Measurements from ENCODE around the gene UBE3D. TPM values are rescaled to one million over a fixed set of nuclear protein-coding genes. Genes with fewer than 3 reads are reported as not detected.

The UBE3D gene
- total RNA-seq, 1 experiment from 2014 or later = 38.0 TPM

DNA sequence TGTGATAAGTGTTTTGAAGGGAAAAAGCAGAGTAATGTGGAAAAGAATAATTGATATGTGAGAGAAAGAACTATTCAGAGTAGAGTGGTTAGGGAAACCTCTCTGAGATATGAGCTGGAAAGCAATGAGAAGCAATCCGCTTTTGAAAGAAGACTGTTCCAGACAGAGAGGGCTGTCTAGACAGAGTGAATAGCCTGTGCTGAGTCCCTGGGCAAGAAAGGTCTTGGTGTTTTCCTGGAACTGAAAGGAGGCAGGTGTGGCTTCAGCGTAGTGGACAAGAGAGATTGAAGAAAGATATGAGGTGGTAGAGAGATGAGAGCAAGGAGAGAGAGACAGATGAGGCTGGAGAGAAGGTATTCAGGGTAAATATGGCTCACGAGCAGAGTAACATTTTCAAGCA is 190.8 kb downstream of the UBE3D start:
- CTCF ChIA-PET = no interaction called here
- H3K4me1 ChIP-seq (ENCODE audit: insufficient read depth, low read length, poor library complexity, severe bottlenecking) = no peaks in the 10 kb centered on the region
- BruUV-seq (replicated peaks) = no TSS peak

DNA sequence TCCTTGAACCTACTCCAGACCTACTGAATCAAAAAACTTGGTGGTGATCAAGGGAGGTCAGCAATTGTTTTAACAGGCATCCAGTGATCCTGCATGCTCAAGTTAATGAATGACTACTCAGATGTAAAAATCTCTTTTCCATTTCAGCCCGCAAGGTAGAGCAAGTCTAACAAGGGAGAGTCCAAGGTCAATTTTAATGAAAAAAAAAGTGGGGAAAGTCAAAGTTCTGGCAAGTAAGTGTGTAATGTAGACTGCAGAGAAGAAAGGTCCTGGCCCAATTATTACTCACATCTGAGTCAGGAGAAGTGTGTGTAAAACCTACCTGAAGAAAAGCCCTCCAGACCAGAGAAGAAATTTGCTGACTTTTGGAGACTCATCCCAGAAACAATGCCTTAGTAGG is 193.5 kb downstream of the UBE3D start:
- TF ChIP-seq, protein P1, sequence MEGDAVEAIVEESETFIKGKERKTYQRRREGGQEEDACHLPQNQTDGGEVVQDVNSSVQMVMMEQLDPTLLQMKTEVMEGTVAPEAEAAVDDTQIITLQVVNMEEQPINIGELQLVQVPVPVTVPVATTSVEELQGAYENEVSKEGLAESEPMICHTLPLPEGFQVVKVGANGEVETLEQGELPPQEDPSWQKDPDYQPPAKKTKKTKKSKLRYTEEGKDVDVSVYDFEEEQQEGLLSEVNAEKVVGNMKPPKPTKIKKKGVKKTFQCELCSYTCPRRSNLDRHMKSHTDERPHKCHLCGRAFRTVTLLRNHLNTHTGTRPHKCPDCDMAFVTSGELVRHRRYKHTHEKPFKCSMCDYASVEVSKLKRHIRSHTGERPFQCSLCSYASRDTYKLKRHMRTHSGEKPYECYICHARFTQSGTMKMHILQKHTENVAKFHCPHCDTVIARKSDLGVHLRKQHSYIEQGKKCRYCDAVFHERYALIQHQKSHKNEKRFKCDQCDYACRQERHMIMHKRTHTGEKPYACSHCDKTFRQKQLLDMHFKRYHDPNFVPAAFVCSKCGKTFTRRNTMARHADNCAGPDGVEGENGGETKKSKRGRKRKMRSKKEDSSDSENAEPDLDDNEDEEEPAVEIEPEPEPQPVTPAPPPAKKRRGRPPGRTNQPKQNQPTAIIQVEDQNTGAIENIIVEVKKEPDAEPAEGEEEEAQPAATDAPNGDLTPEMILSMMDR (conservative IDR thresholded peaks at IDR 0.05; ENCODE audit: low read depth, low read length) = no peak
- TF ChIP-seq EZH2 (IDR thresholded peaks at IDR 0.05; ENCODE audit: borderline replicate concordance, low read depth, low read length, poor library complexity, severe bottlenecking) = no peak
- no peaks in the 10 kb centered on the region for H3K27me3 ChIP-seq (replicated peaks; ENCODE audit: insufficient read depth, low read depth, low read length, poor library complexity)
- no peaks in the 10 kb centered on the region for H3K4me1 ChIP-seq (ENCODE audit: insufficient read depth, low read length, poor library complexity, severe bottlenecking)
- BruUV-seq (replicated peaks) = no TSS peak
- DNase-seq (ENCODE audit: low spot score) = no peak
- no peaks in the 10 kb centered on the region for H3K9me3 ChIP-seq (ENCODE audit: low read depth, low read length, poor library complexity, severe bottlenecking)
- ChIA-PET CTCF (no interaction called here), POLR2A (ENCODE audit: low non-redundant PET) (no interaction called here)
- H3K36me3 ChIP-seq (ENCODE audit: insufficient read depth, low read length, poor library complexity, severe bottlenecking) = no peaks in the 10 kb centered on the region
- H3K27ac ChIP-seq (ENCODE audit: low read depth, low read length, poor library complexity, severe bottlenecking) = no peak overlapping the region
- H3K4me3 ChIP-seq (ENCODE audit: low read depth, low read length, poor library complexity, severe bottlenecking) = no peak overlapping the region
- intact Hi-C loops (cut with micrococcal nuclease; ENCODE audit: unreplicated experiment) = no loop called here

More for the DNA sequence above, 190.8 kb downstream of the UBE3D start:
- intact Hi-C loops (cut with micrococcal nuclease; ENCODE audit: unreplicated experiment) = no loop called here
- H3K4me3 ChIP-seq (ENCODE audit: low read depth, low read length, poor library complexity, severe bottlenecking) = no peak overlapping the region
- no peaks in the 10 kb centered on the region for H3K36me3 ChIP-seq (ENCODE audit: insufficient read depth, low read length, poor library complexity, severe bottlenecking)
- POLR2A ChIA-PET (ENCODE audit: low non-redundant PET) = interaction anchor here (0.7 kb wide), 1 partner anchor 508 kb away, joined by 3 read pairs; no protein-coding TSS in a partner anchor
- TF ChIP-seq EZH2 (IDR thresholded peaks at IDR 0.05; ENCODE audit: borderline replicate concordance, low read depth, low read length, poor library complexity, severe bottlenecking) = no peak
- TF ChIP-seq, protein P1 (conservative IDR thresholded peaks at IDR 0.05; ENCODE audit: low read depth, low read length) = no peak
- no peaks in the 10 kb centered on the region for H3K27me3 ChIP-seq (replicated peaks; ENCODE audit: insufficient read depth, low read depth, low read length, poor library complexity)
- no peak for DNase-seq (ENCODE audit: low spot score)
- no peak overlapping the region for H3K27ac ChIP-seq (ENCODE audit: low read depth, low read length, poor library complexity, severe bottlenecking)
- no peaks in the 10 kb centered on the region for H3K9me3 ChIP-seq (ENCODE audit: low read depth, low read length, poor library complexity, severe bottlenecking)

GRCh38 chr6:82870582-82871172 is 195.0 kb downstream of the UBE3D start:
- no TSS peak for BruUV-seq (replicated peaks)

More at GRCh38 chr6:82870582-82871172, 195.0 kb downstream of the UBE3D start:
- no peak for DNase-seq (ENCODE audit: low spot score)
- ChIA-PET POLR2A (ENCODE audit: low non-redundant PET) (no interaction called here), CTCF (no interaction called here)
- no peak overlapping the region for H3K4me3 ChIP-seq (ENCODE audit: low read depth, low read length, poor library complexity, severe bottlenecking)
- H3K27me3 ChIP-seq (replicated peaks; ENCODE audit: insufficient read depth, low read depth, low read length, poor library complexity) = no peaks in the 10 kb centered on the region
- H3K27ac ChIP-seq (ENCODE audit: low read depth, low read length, poor library complexity, severe bottlenecking) = no peak overlapping the region
- no peak for TF ChIP-seq EZH2 (IDR thresholded peaks at IDR 0.05; ENCODE audit: borderline replicate concordance, low read depth, low read length, poor library complexity, severe bottlenecking)
- TF ChIP-seq, protein P1 (conservative IDR thresholded peaks at IDR 0.05; ENCODE audit: low read depth, low read length) = no peak
- no peaks in the 10 kb centered on the region for H3K36me3 ChIP-seq (ENCODE audit: insufficient read depth, low read length, poor library complexity, severe bottlenecking)
- no peaks in the 10 kb centered on the region for H3K4me1 ChIP-seq (ENCODE audit: insufficient read depth, low read length, poor library complexity, severe bottlenecking)
- no peaks in the 10 kb centered on the region for H3K9me3 ChIP-seq (ENCODE audit: low read depth, low read length, poor library complexity, severe bottlenecking)
- intact Hi-C loops (cut with micrococcal nuclease; ENCODE audit: unreplicated experiment) = no loop called here
